RKO (cell line): Measurements from ENCODE around the gene PACSIN2.
"Not testable (repeated sequence)": the region's sequence is repeated elsewhere in the genome, so short reads cannot be mapped to it uniquely, and the experiment has no call there.

Source experiments
- DNase-seq: peaks from one replicate; pipeline ENCODE4 v3.0.0-alpha.2; 2016; ENCODE audit warnings: low spot score

The PACSIN2 gene

GRCh38 chr22:42964994-42965699, 49.8 kb downstream of the PACSIN2 start:
- peak; percentile 52 for DNase-seq

GRCh38 chr22:42963231-42963595, 51.7 kb downstream of the PACSIN2 start:
- no peak for DNase-seq

GRCh38 chr22:42962295-42963230, 52.4 kb downstream of the PACSIN2 start:
- no peak for DNase-seq

- DNase-seq = no peak
Measured at GRCh38 chr22:42961810-42962209, 53.1 kb downstream of the PACSIN2 start.

- not testable (repeated sequence) for DNase-seq
Measured at GRCh38 chr22:42961400-42961690, 53.6 kb downstream of the PACSIN2 start.

DNA sequence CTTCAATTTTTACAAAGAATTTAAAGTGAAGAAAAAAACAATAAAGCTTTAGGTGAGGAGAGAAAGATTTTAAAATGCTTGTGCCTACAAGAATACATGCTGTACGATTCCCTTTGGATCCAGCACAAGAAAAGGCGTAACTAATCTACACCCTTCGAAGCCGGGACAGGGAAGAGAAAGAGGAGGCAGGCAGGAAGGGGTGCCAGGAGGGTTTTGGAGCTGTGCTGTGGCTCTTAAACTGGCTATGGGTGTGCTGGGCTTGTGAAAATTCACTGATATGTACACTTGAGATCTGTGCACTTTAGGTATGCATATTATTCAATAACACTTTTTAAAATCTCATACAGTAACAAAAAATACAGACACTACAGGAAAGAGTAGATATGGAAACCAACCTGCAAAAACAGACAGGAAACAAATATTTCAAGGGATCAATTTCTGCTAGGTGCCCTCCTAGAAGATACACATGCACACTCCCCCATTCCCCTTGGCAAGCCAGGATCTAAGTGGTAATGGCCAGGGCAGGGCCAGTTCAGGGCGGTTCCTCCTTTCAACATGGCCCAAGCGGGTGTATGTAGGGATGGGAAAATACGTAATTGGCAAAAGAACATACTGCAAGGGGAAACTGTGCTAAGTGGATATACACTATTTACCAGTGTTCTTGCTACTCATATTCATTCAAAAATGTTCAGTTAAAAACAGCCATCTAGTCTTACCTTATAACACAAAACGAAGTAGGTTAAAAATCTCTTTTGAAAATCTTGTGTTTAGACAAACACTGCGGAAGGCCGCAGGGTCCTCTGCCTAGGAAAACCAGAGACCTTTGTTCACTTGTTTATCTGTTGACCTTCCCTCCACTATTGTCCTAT, 54.2 kb downstream of the PACSIN2 start:
- no peak for DNase-seq

DNA sequence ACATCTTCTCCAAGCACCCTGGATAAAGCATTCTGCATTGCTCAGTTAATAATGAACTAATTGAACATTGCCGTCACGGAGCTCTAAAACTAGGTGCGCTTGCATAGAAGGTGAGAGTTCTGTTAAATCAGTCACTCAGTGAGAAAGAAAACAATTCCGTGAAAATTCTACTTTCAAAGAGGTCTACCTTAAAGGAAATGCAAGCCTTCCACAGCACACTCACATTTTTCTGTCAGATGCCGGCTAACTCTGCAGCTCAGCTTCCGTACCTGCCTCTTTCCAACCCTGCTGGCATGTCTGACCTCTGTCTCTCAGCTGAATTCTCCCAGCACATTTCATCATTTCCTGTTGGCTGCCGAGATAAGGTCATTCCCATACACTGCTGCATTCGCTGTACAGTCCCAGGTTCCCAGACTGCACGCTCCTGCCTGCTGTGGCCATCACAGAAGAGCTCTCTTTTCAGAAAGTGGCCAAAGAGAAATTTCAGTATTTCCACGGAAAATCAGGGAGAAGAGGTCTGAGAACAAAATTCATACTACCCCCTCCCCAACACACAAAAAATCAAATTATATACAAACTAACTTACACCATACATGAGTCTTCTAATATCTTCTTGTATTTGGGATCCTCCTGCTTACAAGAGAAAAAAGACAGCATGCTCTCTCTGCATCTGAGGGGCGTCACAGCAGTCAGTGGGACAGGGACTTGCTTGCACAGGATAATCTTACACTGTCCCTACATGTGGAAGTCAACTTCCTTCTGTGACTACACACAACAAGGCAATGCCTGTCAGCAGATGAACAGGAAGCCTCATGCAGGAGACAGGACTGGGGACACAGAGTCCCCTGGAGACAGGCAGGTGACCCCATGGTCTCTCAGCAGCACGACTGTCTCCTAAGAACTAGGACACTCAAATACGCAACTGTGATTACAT, 55.1 kb downstream of the PACSIN2 start:
- no peak for DNase-seq

DNA sequence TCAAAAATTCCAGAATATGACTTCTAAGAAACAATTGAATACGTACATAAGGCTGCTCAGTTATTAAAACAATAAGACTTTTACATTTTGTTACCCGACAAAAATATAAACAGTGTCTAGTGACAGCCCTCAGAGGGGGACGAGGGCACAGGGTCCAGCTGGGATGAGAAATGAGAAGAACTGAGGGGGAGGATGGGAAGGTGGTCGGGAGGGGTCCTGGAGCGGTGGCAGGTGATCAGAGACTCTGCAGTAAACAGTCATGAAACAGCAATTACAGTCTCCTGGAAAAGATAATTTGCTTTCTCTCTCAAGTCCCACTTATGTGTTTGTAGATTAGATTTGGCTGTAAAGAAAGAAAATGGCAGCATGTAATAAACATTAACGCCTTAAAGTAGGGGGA, 56.0 kb downstream of the PACSIN2 start:
- no peak for DNase-seq

DNA sequence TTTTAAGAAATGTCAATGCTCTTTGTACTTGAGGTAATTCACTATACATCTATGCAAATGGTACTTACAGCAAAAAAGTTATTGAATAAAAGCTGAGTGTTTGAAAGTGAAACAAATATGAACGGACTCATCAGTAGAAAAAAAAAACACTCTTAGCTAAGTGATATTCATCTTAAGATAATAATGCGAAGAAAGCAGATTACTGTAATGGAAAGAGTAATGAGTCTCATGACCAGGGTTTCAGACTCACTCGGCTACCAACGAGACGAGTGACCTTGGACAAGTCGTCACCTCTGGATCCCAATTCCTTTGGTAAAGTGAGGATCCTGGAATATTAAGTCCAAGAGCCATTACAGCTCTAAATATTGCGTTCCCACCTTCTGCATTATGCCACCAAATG, 57.0 kb downstream of the PACSIN2 start:
- DNase-seq = no peak

- DNase-seq = no peak
Measured at GRCh38 chr22:42957544-42957943, 57.4 kb downstream of the PACSIN2 start.

DNA sequence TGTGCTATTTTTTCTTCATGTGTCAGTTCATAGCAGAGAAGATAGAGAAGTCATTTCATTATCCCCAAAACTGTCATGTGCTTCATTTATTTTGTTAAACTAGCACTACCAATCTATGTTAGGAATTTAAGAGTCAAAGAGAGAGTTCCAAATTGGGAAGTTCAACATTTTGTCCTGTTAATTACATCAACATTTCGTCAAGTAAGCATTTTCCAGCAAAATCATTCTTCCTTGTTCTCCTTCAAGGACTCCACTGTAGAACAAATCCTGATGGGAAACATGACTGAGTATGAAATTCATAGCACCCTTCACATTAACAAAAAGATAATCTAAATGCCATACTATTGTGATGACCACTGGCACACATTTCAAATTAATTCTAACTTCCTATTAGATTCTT, 59.1 kb downstream of the PACSIN2 start:
- DNase-seq = no peak

GRCh38 chr22:42955087-42955635, 59.8 kb downstream of the PACSIN2 start:
- DNase-seq = no peak

DNA sequence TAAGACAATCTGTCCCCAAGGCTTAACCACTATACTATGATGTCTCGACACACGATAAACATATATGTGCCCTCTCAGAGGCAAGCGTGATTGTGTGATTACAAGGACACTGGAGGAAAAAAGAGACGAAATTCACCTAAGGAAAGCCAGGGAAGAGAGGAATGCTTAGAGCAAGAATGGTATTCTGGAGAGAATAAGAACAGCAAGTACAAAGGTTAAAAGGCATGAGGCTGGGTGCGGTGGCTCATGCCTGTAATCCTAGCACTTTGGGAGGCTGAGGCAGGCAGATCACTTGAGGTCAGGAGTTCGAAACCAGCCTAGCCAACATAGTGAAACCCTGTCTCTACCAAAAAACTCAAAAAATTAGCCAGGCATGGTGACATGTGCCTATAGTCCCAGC, 61.2 kb downstream of the PACSIN2 start:
- DNase-seq = not testable (repeated sequence)

GRCh38 chr22:42951093-42951710, 63.7 kb downstream of the PACSIN2 start:
- no peak for DNase-seq

- DNase-seq = no peak
Measured at GRCh38 chr22:42950281-42950680, 64.7 kb downstream of the PACSIN2 start.

GRCh38 chr22:42949159-42949558, 65.8 kb downstream of the PACSIN2 start:
- no peak for DNase-seq

- no peak for DNase-seq
Measured at GRCh38 chr22:42948294-42948693, 66.7 kb downstream of the PACSIN2 start.

DNA sequence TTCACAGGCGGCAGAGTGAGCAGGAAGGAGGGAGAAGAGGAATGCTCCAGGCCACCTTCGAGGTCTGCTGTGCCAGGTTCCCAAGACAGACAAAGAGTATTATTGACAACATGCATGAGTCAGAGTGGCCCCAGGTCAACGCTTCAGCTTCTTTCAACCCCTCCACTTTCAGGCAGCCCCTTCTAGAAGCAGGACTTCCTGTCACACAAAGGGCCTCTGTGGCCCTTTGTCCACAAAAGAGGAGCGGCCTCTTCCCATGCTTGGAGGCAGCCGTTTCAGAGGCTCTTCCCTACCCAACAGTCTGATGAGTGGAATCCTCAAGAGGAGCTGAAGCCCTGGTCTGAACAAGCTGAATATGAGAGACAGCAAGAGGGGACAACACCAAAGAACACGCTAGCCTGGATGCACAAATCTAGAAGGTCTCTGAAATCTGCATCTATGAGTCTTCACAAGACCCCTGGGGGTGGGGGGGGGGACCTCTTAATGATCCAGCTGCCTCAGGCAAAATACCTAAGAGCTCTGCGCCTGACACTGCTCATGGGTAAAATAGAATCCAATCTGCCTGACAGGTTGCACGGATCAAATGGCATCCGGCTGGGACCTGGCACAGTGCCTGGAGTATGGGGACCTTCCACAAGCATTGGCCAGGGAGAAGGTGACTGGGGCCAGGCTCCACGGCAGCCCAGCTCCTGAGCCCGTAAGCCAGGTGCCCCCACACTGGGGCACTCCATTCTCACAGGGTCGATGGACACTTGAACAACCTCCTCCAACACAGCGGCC, 67.5 kb downstream of the PACSIN2 start:
- DNase-seq = no peak

- DNase-seq = no peak
Measured at GRCh38 chr22:42946546-42947198, 68.3 kb downstream of the PACSIN2 start.
